Motor neuron (in vitro differentiated cells): ENCODE data around the gene CENPC. TPM values are rescaled to one million over a fixed set of nuclear protein-coding genes. Genes with fewer than 3 reads are reported as not detected.
A peak's percentile ranks its signal among the peaks of the same experiment; 100 is the strongest.
"Not testable (repeated sequence)": the region's sequence is repeated elsewhere in the genome, so short reads cannot be mapped to it uniquely, and the experiment has no call there.

Source experiments
- ATAC-seq, 8 experiments: fragments of 200-7000 bp; cut with Tn5 transposase; replicated peaks in 6 of 8; 2 replicates each; pipeline ENCODE4 v1.8.0; 2021; ENCODE audit warnings: mild to moderate bottlenecking in 8 of 8, moderate library complexity in 8 of 8
- H3K27ac ChIP-seq, 2 donors: fragments of 250-450 bp; sonication (Bioruptor Pico); 2 replicates each; pipeline ENCODE4 v1.9.0; 2021; ENCODE audit warnings: antibody characterized with exemption in 2 of 2, mild to moderate bottlenecking in 2 of 2, moderate library complexity in 1 of 2
- H3K4me1 ChIP-seq, 2 donors: fragments of 250-450 bp; sonication (Bioruptor Pico); replicated peaks in 1 of 2; 2 replicates each; pipeline ENCODE4 v1.6.1; 2021; ENCODE audit warnings: antibody characterized with exemption in 2 of 2, mild to moderate bottlenecking in 2 of 2, moderate library complexity in 1 of 2
- H3K4me3 ChIP-seq, 5 donors: fragments of 250-450 bp; sonication (Bioruptor Pico); 2 replicates each; pipeline ENCODE4 v1.9.0; 2021; ENCODE audit warnings: antibody characterized with exemption in 5 of 5, mild to moderate bottlenecking in 5 of 5, moderate library complexity in 4 of 5
- WGBS, 10 experiments: fragments of 450-650 bp; shearing (Covaris generic); methylation state at CpG; one replicate each; pipeline ENCODE4 v1.0.0; 2022; 5-methylcytosine and 5-hydroxymethylcytosine counted together
- in situ Hi-C, 9 experiments: fragments of 400-800 bp; cut with MboI; loops; one replicate each; pipeline ENCODE4 v1.15.0; 2021; ENCODE audit warnings: low sequenced_read_pairs in 9 of 9, low pct_unique_long_range_greater_than_20kb in 2 of 9; ENCODE audit not compliant: unreplicated experiment in 9 of 9
- total RNA-seq, 8 experiments: library from RNA; unstranded; fragments of 300-600 nt; gene quantifications; 2 replicates each; pipeline versions ENCODE4 v1.2.3 to v1.2.4, GENCODE V29; 2022

The CENPC gene
- total RNA-seq, 8 experiments from 2014 or later, result 9.8 to 39.9 (median 15.0) TPM

DNA sequence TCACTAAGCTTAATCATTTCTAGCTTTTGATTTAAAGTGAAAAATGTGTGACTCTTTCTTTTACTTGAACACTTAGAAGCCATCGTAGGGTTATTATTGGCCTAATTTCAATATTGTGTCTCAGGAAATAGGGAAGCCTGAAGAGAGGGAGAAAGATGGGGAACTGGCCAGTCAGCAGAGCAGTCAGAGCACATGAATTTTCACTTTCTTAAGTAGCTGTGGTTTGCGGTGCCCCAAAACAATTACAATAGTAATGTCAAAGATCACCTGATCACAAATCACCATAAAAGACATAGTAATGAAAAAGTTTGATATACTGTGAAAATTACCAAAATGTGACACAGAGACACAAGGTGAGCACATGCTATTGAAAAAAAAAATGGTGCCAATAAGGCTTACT lies 45.5 kb downstream of the CENPC start:
- H3K4me3 ChIP-seq, result no peak overlapping the region
- H3K4me1 ChIP-seq, result no peaks in the 10 kb centered on the region
- in situ Hi-C loops, result no loop called here
- ATAC-seq, result no peak
- H3K27ac ChIP-seq, result no peak overlapping the region
- WGBS, 10 experiments, result 78 to 100% (median 94%) methylated on average over 1 to 2 of the region's 2 CpGs; no CpG with 5 or more reads in 1 of the 10 experiments

DNA sequence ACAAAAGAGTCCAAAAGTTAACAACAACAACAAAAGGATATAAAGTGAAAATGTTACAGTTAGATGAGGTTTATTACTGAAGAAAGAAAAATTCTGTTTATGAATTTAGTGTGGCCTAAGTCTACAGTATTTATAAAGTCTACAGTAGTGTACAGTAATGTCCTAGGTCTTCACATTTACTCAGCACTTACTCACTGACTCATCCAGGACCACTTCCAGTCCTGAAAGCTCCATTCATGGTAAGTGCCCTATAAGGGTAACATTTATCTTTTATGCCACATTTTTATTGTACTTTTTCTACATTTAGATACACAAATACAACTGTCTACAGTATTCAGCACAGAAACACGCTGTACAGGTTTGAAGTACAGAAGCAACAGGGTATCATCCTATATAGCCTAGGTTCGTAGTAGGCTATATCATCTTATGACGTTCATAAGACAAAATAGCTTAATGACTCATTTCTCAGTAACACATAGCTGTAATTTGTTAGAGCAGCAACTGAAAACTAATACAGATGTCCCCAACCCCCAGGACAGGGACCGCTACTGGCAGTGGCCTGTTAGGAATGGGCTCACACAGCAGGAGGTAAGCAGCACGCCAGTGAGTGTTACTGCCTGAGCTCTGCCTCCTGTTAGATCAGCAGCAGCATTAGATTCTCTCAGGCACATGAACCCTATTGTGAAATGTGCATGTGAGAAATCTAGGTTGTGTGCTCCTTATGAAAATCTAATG lies 61.3 kb downstream of the CENPC start:
- no peak for ATAC-seq

DNA sequence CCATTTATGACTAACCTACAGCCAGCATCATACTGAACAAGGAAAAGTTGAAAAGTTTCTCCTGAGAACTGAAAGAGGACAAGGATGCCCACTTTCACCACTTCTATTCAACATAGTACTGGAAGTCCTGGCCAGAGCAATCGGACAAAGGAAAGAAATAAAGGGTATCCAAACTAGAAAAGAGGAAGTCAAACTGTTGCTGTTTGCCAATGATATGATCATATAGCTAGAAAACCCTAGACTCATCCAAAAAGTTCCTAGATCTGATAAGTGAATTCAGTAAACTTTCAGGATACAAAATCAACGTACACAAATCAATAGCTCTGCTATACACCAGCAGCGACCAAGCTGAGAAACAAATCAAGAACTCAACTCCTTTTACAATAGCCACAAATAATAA lies 64.5 kb downstream of the CENPC start:
- in situ Hi-C loops, result no loop called here
- Histone ChIP-seq H3K4me3 (no peak overlapping the region), H3K27ac (no peak overlapping the region), H3K4me1 (no peaks in the 10 kb centered on the region)
- ATAC-seq, result no peak
- 60 to 100% (median 97%) methylated on average over 1 to 3 of the region's 3 CpGs for WGBS, 10 experiments

More for the DNA sequence above, 61.3 kb downstream of the CENPC start:
- in situ Hi-C loops, result no loop called here
- no peak overlapping the region for H3K4me3 ChIP-seq
- no peaks in the 10 kb centered on the region for H3K4me1 ChIP-seq
- 49 to 100% (median 91%) methylated on average over 2 to 5 of the region's 5 CpGs for WGBS, 10 experiments
- H3K27ac ChIP-seq, result no peak overlapping the region

DNA sequence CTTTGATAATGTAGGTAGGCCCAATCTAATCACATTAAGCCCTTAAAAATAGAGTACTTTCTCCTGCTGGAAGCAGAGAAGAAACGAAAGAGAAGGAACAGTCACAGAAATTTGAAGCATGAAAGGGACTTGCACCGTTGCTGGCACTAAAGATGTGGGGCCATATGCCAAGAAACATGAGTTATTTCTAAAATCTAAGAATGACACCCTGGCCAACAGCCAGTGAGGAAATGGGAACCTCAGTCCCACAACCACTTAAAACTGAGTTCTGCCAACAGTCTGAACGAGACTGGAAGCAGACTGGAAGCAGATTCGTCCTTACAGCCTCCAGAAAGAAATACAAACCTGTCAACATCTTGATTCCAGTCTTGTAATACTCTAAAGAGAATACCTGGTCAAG lies 70.1 kb downstream of the CENPC start:
- WGBS, 10 experiments, result 14 to 100% (median 89%) methylated on average over 1 to 4 of the region's 4 CpGs; no CpG with 5 or more reads in 3 of the 10 experiments
- Histone ChIP-seq H3K4me3 (no peak overlapping the region), H3K27ac (no peak overlapping the region), H3K4me1 (no peaks in the 10 kb centered on the region)
- in situ Hi-C loops, result no loop called here
- no peak for ATAC-seq

DNA sequence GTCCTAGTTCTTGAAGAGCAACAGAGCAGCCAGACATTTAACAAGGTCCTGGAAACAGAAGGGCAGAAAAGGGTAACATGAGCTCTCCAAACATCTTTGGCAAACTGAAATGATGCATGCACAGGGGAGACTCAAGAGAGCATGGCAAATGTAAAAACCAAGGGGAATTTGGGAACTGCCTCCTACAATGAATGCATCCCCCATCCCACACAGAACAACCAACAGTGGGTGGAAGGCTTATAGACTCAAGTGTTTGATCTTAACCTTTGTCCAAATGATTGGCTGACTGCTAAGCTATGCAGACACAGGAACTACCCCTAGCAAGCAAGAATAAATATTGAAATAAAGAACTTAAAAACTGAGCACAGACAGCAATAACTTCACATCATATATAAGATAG lies 74.4 kb downstream of the CENPC start:
- no peak for ATAC-seq
- Histone ChIP-seq H3K27ac (no peak overlapping the region), H3K4me3 (no peak overlapping the region), H3K4me1 (no peaks in the 10 kb centered on the region)
- in situ Hi-C loops, result no loop called here

DNA sequence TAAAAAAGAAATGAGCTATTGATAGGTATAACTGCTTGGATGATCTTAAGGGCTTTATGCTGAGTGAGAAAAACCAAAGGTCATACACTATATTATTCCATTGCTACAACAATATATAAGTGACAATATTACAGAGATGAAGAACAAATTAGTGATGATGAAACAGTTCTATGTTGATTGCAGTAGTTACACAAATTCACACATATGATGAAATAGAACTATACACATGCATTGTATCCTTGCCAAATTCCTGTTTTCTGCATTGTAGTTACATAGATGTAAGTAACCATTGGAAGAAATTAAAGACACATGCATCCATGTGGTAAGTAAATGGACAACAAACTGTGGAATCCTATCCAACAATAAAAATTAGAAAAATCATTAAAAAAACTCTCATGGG lies 76.5 kb downstream of the CENPC start:
- Histone ChIP-seq H3K27ac (no peak overlapping the region), H3K4me3 (no peak overlapping the region), H3K4me1 (no peaks in the 10 kb centered on the region)
- in situ Hi-C loops, result no loop called here
- ATAC-seq, result no peak

DNA sequence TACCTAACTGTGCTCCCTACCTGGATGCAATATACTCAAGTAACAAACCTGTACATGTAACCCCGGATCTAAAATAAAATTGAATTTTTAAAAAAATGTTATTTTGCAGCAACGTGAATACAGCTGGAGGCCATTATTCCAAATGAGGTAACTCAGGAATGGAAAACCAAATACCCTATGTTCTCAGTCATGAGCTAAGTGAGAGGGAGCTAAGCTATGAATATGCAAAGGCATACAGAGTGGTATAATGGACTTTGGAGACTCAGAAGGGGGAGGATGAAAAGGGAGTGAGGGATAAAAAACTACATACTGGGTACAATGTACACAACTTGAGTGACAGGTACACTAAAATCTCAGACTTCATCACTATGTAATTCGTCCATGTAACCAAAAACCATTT lies 78.6 kb downstream of the CENPC start:
- peak in 3 of 8 experiments; percentile 28 to 61 (median 59) for ATAC-seq
- Histone ChIP-seq H3K4me3 (no peak overlapping the region), H3K27ac (no peak overlapping the region), H3K4me1 (no peaks in the 10 kb centered on the region)
- in situ Hi-C loops, result no loop called here
- 50 to 100% (median 90%) methylated on average over 1 to 3 of the region's 3 CpGs; no CpG with 5 or more reads in 1 of the 10 experiments for WGBS, 10 experiments

DNA sequence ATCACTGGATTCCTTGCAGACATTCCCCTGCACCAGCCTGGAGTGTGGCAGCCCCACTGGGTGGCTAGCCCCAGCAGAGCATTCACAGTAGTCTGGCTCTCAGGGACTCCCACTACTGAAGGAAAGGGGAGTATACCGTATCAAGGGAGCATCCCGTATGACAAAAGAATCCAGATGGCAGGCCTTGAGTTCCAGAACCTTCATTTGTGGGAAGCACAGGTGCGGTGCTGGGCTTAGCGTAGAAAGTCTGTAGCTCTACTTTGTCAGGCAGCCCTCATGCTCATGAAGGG lies 79.6 kb downstream of the CENPC start:
- 40 to 100% (median 75%) methylated on average over 1 to 2 of the region's 4 CpGs; no CpG with 5 or more reads in 6 of the 10 experiments for WGBS, 10 experiments
- in situ Hi-C loops, result no loop called here
- H3K27ac ChIP-seq, result no peak overlapping the region
- H3K4me1 ChIP-seq, result no peaks in the 10 kb centered on the region
- ATAC-seq, result no peak
- no peak overlapping the region for H3K4me3 ChIP-seq

DNA sequence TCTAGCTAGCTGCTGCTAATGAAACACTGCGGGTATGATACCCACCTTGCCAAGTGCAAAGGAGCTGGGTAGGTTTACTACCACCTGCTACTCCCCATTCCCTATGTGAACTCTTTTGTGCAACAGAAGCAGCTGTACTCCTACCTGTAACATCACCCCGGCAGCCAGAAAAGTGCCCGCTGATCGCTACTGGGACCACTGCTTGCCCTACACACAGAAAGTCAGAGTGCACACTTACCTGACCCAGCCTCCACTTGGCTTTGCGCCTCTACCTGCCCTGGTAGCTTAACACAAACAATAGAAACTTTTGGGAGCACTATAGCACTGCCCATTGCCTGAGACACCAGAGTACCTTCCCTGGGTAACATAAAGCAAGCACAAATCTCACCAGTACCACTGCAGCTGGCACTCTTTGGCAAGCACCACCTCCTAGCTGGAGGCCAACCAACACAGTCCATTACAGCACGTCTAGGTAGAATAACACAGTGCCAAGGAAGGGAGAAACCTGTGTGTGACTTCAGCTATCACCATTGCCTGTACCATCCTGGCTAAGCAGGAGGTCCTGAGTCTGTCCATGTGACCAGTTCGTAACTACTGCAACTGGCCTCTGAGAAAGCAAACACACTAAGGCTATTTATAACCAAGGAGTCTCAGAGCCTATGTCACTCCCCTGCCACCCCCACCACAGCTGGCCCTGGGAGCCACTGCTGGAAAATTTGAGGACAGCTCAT lies 80.1 kb downstream of the CENPC start:
- H3K4me1 ChIP-seq, result no peaks in the 10 kb centered on the region
- ATAC-seq, result peak in 3 of 8 experiments; percentile 31 to 52 (median 44)
- WGBS, 10 experiments, result 96 to 100% (median 100%) methylated on average over 1 to 5 of the region's 7 CpGs; no CpG with 5 or more reads in 4 of the 10 experiments
- no peak overlapping the region for H3K4me3 ChIP-seq
- in situ Hi-C loops, result no loop called here
- H3K27ac ChIP-seq, result no peak overlapping the region

DNA sequence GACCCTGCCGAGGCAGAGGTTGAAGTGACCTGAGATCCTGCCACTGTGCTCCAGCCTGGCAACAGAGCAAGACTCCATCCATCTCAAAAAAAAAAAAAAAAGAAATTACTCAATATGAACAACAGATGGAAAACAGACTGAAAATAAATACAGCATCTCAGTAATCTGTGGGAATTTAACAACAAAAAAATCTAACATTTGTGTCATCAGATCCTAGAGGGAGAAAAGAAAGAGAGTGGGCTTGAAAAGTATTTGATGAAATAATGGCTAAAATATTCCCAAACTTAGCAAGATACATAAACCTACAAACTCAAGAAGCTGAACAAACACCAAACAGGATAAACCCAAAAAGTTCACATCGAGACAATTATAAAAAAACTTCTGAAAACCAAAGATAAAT lies 84.7 kb downstream of the CENPC start:
- no peak for ATAC-seq
- no peak overlapping the region for H3K27ac ChIP-seq
- H3K4me1 ChIP-seq, result no peaks in the 10 kb centered on the region
- WGBS, 10 experiments, result 20 to 100% (median 78%) methylated on average over 1 to 2 of the region's 2 CpGs; no CpG with 5 or more reads in 1 of the 10 experiments
- no peak overlapping the region for H3K4me3 ChIP-seq
- in situ Hi-C loops, result no loop called here

DNA sequence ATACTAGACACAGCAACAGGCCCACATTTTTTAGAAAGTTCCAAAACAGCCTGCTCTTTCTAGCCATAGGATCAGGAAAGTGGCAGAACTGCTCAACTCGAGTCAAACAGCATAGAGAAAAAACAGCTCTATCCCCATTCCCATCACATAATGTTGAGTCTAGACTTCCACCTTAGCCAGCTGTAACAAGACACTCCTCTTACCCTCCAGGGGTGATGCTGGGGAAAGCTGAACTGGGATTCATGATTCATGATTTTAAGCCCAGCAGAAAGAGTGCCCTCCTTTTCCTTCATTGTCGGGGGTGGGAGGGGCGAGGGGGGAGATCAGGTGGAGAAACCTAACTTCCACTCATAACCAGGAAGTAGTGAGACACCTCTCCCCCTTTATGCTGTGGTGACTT lies 86.1 kb downstream of the CENPC start:
- Histone ChIP-seq H3K4me1 (no peaks in the 10 kb centered on the region), H3K27ac (no peak overlapping the region), H3K4me3 (no peak overlapping the region)
- WGBS, 10 experiments, result 60 to 100% (median 80%) methylated on average over 1 of the region's 3 CpGs; no CpG with 5 or more reads in 4 of the 10 experiments
- in situ Hi-C loops, result no loop called here
- peak in 1 of 8 experiments; percentile 38 for ATAC-seq

DNA sequence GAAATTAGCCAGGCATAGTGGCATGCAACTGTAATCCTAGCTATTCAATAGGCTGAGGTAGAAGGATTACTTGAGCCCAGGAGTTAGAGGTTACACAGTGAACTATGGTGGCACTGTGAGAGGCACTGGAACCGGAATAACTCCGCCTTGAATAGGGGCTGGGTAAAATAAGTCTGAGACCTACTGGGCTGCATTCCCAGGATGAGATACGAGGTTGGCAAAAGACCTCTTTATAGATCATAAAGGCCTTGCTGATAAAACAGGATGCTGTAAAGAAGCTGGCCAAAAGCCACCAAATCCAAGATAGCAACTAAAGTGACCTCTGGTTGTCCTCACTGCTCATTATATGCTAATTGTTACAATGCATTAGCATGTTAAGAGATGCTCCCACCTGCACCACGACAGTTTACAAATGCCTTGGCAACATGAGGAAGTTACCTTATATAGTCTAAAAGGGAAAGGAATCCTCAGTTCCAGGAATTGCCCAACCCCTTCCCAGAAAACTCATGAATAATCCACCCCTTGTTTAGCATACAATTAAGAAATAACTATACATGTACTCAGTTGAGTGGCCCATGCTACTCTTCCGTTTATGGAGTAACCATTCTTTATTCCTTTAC lies 88.6 kb downstream of the CENPC start:
- in situ Hi-C loops, result no loop called here
- no peak overlapping the region for H3K4me3 ChIP-seq
- no peak overlapping the region for H3K27ac ChIP-seq
- ATAC-seq, result peak in 3 of 8 experiments; percentile 63 to 91 (median 69)
- H3K4me1 ChIP-seq, result no peaks in the 10 kb centered on the region
- 64 to 100% (median 82%) methylated on average over 1 to 5 of the region's 5 CpGs; no CpG with 5 or more reads in 1 of the 10 experiments for WGBS, 10 experiments

DNA sequence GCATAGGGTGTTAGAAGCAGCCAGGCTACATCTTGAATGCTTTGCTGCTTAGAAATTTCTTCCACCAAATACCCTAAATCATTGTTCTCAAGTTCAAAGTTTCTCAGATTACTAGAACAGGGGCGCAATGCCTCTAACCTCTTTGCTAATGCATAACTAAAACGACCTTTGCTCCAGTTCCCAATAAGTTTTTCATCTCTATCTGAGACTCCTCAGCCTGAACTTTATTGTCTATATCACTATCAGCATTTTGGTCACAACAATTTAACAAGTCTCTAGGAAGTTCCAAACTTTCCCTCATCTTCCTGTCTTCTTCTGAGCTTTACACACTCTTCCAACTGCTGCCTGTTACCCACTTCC lies 92.5 kb downstream of the CENPC start:
- in situ Hi-C loops, H3K4me3 ChIP-seq, ATAC-seq, H3K27ac ChIP-seq, H3K4me1 ChIP-seq: not testable (repeated sequence)
- WGBS, 10 experiments, result 20 to 100% (median 74%) methylated on average over 1 to 2 of the region's 2 CpGs; no CpG with 5 or more reads in 2 of the 10 experiments
